Forelimb muscle (tissue), 1 donor: ENCODE results near the gene ZFYVE1. TPM values are rescaled to one million over a fixed set of nuclear protein-coding genes. Genes with fewer than 3 reads are reported as not detected.
"Not testable (repeated sequence)": the region's sequence is repeated elsewhere in the genome, so short reads cannot be mapped to it uniquely, and the experiment has no call there.

Experiments used
- DNase-seq: peaks from one replicate; pipeline ENCODE4 v3.0.0-alpha.2; 2013; ENCODE audit warnings: low read depth
- polyA plus RNA-seq: library from polyadenylated mRNA; unstranded; fragments of 120-200 nt; gene quantifications from one replicate; pipeline ENCODE4 v1.2.1, GENCODE V29; 2013; ENCODE audit not compliant: insufficient read length

The ZFYVE1 gene
- polyA plus RNA-seq, 1 donor = 13.9 TPM

DNA sequence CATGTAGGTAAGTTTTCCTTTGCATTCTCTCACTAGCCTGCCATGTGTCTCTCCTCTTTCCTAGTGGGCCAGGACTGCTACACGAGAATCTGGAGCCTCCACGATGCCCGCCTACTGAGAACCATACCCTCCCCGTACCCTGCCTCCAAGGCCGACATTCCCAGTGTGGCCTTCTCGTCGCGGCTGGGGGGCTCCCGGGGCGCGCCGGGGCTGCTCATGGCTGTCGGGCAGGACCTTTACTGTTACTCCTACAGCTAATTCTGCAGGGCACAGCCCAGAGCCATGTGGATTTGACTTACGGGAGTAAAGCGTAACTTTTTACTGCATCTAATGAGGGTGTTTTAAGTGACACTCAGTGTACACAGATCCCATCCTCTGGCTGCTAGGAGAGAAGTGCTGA lies 68.4 kb downstream of the ZFYVE1 start:
- DNase-seq = no peak

DNA sequence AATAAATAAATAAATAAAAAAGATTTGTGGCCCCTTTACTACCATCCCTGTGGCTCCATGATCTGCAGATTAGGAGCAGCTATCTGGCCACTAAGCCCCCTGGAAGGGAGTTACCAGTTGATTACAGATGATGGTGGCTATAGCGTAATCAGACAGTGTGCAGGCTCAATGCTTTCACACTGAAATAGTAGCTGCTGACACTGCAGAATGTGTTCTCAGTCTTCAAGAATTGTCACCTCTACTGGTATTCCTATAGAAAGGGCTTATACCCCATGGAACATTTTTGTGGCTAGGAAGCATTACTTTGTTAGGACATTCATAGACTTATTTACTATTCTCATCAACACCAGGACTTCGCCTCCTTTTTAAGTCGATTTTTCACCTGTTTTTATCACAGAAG lies 69.7 kb downstream of the ZFYVE1 start:
- no peak for DNase-seq

DNA sequence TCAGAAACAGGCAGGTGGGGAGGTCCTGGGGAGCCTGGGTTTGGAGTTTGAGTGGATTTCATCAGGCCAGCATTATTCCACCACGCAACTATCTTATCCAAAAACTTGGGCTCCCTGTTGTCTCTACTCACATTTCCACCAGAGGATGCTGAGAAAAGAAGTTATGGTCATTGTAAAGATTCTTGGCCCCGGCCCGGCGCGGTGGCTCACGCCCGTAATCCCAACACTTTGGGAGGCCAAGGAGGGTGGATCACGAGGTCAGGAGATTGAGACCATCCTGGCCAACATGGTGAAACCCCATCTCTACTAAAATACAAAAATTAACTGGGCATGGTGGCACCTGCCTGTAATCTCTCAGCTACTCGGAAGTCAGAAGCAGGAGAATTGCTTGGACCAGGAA lies 70.2 kb downstream of the ZFYVE1 start:
- DNase-seq = not testable (repeated sequence)

DNA sequence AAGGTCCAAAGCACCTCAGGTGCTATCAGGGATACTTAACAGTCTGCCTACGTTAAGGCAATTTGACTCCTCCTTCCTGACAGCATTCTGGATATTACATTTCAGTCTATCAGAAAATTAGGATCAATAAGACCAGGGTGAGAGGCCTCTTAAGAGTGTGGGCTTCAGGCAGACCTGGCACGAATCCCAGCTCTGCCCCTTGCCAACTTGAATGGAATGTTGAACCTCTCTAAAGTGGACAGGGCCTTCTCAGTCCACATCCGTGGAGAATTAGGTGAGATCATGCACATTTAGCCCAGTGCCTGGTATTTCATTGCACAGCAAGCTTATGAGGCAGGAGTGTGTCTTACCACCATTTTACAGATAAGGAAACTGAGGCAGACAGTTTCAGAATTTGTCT lies 74.7 kb downstream of the ZFYVE1 start:
- DNase-seq = no peak

DNA sequence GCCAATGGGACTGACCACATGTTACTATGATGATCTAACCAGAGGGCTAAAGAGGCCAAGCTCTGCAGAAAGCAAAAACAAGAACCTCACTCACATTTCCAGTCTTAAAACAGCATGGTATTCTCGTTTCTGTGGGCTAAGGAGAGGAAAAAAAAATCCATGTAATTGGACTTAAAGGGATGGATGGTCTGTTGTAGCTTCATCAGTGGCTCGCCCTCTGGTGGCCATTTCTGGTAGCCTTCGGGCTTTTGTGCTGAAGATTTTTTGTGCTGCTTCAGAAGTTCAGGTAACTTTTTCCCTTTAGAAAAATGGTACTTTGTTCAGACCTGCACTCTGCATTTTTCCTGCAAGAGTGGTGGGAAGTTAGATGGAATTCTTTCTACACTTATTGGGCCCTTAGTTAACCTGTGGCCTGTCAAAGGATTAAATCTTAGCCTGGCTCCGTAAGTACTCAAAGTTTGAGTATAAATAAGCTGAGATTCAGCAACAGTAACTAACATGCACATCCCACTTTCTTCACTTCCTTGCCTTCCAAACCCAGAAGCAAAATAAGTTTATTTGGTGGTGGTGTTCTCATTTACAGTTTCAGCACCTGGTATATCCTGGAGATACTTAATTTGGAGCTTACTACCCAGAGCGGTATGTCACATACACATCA lies 78.3 kb downstream of the ZFYVE1 start:
- DNase-seq = no peak

DNA sequence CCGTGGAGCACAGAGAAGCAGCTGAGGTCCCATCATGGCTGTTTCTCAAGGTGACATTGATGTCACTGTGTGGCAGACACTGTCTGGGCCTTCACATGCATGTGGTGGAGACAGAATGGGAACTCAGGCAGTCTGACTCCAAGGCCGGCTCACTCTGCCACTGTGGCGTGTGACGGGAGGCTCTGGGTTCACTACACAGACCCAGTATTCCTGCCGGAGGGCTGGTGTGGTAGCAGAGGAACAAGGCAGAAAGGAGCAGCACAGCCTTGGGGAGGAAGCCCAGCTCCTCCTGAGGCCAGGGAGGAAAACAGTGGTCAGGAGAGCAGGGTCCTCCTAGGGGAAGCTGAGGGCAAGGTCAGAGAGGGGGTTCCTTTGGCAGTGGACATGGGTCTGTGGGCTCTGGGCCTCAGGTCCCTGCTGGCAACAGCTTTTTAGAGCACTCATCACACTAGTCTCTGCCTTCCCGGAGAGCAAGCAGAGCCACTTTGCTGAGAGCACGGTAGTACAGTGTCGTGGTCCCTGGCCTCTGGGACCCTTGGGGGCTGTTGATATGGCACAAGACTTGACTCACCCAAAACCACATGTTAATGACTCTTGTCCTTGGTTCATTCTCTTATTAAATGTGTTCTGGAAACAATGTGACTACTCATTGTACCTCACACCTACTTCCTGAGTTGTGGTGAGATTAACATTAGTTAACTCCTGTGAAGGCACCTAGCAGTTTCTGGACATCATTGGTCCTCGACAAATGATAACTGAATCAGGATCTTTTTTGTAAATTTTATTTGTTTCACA lies 79.3 kb downstream of the ZFYVE1 start:
- no peak for DNase-seq

DNA sequence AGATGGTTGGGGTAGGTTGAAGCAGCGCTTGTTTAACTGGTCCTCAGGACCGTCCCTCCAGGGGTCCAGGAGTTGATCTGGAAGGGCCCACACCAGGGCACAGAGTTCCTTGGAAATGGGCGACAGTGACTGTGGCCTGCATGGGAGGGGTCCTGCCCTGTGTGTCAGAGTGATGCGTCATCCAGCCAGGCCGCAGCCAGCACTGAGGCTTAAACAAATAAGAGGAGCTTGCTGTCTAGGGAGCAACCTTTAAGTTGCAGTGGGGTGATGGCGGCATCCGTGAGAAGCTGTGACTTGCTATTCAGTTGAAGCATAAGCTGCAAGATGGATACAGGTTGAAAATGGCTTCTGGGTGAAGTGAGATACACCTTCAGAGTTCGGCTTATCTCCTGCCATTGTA lies 80.4 kb downstream of the ZFYVE1 start:
- DNase-seq = no peak

DNA sequence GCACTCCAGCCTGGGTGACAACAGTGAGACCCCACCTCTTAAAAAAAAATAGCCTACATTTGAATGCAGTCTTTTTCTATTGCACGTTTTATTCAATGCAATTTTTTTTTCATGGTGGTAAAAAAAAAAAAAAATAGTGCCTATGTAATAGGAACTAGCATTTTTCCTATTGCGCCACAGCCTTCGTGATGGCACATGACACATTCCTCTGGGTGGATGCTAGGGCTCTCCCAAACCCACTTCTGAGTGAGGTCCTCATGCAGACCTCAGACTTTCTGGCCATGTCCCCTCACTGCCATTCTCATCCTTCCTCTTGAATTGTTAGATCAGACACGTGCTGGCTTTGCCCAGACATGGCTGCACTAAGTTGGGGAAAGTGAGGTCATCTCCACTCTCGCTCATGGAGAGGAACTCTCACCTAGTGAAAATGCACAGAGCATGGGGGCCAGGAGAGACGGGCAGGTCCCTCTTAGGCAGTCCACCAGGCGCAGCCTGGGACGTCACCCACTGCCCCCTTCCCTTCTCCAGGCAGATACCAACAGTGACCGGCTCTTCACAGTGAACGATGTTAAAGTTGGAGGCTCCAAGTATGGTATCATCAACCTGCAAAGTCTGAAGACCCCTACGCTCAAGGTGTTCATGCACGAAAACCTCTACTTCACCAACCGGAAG lies 81.4 kb downstream of the ZFYVE1 start:
- no peak for DNase-seq

DNA sequence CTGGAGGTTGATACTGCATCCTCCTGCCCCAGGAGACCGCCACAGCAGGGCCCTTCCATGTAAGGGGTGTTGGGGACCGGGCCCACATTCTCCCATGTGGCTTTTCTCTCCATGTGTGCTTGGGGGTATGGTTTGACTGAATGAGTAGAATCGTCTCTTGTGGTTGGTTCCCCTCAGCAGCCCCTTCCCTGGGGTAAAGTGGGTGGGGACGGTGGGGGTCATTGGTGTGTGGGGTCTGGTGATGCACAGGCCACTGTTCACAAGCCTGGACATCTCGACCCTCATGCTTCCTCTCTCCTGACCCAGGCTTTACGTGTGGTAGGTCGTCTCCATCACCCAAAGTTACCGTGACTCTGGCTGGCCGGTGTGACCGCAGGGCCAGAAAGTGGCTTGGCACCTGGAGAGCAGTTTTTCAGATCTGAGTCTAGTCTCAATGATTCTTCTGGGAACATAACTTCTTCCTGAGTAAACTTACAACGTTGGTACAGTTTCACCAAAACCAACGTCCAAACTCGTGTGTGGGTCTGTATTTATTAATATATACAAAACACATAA lies 83.0 kb downstream of the ZFYVE1 start:
- no peak for DNase-seq

DNA sequence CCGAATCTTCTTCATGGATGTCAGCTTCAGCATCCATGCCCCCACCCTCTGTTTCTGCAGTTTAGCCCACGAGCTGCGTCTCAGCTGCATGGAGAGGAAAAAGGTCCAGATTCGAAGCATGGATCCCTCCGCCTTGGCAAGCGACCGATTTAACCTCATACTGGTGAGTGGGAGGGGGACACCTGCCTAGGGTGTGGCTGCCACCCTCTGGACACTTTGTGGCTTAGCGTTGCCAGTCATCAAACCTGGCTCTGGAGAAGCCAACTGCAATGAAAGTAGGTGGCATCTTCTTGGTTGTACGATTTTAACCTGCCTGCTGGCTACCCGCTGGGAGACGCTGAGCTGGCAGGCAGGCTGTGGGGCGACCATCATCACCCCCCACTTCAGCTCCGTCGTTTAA lies 84.0 kb downstream of the ZFYVE1 start:
- no peak for DNase-seq

DNA sequence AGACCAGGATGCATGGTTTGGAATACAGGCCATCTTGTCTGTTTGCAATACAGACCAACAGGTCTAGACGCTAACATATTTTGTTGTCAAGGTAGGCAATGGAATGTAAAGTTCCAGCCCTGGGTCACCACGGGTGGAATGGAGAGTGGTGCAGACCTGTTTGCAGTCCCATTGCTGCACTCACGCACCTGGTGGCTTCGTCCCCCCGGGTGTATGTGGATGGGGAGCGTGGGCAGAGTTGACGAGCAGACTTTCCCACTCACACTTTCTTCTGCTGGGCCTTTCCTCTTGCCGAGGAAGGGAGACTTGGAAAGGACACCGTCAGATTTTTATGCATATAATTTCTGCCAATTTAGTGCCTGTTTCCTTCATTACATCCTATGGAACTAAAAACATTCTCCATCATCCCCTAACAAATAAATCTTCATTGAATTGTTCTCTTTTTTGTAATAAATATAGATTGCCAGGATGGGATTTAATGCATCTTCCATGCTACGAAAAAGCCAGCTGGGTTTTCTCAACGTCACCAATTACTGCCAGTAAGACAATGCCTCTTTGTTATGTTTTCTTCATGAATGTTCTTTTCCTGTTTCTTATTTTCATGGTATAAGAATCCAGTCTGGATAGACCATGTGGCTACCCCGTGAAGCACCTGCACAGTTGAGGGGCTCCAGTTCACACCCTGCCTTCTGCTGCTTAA lies 85.5 kb downstream of the ZFYVE1 start:
- no peak for DNase-seq

DNA sequence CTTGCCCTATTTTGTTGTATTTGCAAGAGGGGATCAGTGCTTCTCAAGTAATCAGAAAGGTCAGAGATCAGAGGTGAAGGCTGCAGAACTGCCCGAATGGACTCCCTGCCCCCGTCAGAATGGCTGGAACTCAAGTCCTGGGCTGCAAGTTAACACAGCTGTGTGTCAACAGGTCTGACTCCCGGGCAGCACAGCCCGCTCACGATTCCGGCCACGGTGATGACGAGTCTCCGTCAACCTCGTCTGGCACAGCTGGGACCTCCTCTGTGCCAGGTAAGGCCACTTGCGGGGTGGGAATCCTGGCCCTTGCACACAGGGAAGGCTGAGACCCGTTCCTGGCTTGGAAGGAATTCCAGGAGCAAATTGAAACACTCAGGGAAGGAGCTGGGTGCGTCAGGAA lies 87.3 kb downstream of the ZFYVE1 start:
- DNase-seq = no peak

DNA sequence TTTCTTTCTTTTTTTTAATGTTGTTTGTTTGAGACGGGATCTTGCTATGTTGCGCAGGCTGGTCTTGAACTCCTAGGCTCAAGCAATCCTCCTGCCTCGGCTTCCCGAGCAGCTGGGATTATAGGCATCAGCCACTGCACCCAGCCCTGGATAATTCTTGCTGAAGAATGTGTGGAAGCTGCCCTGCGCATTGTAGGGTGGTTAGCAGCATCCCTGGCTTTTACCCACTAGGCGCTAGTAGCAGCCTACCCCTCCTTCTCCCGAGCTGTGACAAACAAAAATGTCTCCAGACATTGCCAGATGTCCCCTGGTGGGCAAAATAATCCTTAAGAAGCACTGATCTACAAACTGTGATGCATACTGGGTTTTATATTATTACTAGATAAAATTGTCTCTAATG lies 94.0 kb downstream of the ZFYVE1 start:
- no peak for DNase-seq

DNA sequence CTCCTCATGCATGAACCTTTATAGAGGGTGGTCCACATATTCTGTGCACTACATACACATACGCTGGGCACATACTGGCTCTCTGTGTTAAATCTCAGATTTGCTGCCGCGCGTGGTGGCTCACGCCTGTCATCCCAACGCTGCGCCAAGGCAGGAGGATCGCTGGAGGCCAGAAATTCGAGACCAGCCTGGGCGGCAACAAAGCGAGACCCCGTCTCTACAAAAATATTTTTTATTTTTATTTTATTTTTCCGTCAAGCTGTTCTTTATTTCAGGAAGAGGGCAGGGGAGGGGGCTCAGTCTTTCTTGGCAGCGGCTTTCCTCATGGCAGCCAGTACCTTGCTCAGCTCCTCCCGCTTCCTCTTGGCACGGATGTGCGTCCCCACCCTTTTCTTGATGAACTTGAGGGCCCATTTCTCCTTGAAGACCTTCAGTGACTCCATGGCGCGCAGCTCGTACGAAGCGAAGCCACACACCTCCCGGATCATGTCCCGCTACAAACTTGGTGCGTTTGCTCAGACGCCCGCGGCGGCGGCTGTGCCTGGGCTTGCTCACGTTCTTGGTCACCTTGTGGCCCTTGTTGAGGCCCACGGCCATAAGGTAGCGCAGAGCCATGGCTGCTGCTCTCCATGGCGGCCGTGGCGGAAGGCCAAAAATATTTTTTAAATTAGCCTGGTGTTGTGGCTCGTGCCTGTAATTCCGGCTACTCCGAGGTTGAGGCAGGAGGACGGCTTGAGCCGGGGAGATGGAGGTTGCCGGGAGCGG lies 97.4 kb downstream of the ZFYVE1 start:
- DNase-seq = no peak

DNA sequence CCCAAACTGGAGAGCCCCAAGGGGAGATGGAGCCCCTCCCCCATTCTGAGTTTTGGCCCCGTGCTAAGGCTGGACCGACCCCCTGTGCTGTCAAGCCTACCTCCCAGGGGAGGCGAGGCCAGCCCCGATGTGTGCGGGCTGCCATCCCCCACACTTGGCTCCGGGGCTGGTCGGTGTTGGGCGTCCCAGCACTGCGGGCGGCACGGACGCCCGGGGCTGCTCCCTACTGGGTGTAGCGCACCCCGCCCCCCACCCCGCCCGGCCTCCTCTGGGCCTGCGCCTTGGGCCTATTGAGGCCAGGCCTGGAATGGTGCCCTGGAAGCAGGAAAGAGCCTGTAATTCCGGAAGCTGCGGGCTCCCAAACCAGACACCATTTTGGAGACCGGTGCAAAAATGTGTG lies 98.0 kb downstream of the ZFYVE1 start:
- no peak for DNase-seq

DNA sequence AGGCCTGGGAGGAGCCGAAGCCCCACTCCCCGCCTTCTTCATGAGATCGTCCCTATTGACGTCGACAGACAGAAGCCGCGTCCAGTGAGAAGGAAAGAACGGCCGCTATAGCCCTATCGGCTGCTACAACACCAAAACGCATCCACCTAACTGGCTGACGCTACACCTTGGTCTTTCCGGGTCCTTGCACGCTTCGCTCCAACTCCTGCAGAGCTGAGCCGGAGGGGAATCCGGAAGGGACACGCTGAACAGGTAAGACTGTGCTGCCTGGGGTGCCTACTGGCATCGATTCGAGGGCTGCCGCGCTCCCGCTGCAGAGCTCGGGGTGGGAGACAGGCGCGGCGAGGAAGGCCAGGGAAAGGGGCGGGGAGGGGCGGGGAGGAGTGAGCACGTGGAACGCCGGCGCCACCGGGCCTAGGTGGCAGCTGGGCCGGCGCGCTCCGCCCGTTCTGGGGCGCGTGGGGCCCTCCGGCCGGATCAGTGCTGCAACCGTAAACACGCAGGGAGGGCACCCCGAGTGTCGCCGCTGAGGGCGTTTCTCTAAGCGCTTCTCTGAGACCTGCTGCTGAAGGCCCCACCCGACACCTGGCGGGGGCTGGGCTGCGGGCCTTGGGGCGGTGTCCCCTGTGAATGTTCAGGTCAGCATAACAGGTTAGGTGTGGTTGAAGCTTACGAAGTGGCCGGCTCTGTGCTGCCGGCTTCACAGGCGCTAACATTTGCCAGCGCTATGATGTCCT lies 100.4 kb downstream of the ZFYVE1 start, which contains the start of gene DCAF4:
Gene DCAF4 (plus strand): TSS at position 173 of the 737 bp plus-strand sequence. CDS start 11,515 bp downstream, outside the sequence.
- peak; percentile 96 for DNase-seq

DNA sequence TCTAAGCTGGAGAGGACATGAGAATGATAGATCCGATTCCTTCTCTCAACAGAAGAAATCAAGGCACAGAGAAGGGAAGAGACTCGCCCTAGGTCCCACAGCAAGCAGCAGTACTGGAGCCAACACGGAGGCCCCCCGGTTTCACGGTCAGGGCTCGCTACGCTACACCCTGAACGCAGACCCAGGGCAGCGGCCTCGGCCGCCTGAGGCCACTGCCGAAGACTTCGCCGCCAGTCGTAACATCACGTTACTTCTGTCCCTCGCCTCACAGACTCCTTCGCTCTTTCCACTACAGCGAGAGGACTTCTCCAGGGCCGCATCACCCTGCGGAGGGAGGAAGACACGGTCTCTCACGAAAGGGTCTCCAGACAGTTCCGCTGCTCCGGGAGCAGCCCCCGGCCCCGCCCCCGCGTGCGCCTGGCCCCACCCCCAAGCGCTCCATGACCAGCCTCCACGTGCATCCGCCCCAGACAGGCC lies 101.1 kb downstream of the ZFYVE1 start:
- no peak for DNase-seq

DNA sequence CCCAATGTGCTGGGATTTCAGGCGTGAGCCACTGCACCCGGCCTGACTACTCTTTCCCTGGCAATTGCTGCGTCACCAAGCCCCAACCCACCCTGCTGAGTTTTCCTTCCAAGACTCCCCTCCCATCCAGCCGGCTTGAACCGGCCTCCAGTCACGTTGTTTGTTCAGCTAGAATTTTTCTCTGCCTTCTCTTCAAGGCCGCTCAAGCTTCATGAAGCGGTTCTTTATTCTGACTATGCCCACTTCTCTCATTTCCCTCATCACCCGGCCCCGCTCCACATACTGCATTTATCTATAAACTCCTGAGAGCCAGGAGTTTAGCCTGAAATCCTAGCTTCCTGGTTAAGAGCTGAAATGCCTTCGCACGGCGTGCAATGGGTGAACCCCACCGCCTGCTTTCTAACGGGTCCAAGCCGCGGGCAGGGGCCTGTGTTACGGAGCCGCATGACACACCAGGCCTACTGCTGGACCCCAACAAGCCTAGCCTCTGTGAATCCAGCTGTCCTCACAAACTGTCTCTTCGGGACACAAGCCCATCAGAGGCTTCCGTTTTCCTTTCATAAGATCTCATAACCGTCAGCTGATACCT lies 101.6 kb downstream of the ZFYVE1 start:
- no peak for DNase-seq

DNA sequence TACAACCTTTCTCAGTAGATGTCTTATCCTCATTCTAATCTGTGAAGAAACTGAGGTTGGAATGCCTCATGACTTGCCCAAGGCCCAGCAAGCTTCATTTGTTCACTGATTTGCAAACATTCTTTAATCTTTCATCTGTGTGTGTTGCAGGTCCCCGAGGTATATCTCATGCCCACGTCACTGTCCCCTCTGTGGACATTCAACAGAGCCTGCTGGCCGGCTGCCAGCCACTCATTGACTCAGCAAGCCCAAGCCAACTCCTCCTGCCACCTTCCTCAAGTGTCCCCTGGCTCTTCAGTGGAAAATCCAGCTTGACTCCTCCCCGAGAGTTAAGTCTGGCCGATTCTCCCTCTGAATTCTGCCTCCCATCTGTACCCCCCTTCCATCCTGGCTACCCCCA lies 102.6 kb downstream of the ZFYVE1 start:
- no peak for DNase-seq

DNA sequence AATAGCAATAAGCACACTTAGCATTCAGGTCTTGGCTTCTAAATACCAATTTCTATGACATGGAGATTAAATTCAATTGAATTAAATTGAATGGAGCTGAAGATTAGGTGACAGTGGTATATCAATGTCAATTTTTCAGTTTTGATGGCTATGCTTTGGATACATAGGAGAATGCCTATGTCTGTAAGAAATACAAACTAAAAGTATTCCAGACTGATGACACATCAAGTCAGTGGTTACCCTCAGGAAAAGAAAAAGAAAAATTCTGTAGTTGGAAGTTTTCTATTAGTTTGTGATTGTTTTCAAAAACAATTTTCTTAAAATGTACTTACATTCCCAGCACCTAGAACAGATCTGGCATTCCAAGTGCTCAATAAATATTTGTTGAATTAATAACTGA lies 105.5 kb downstream of the ZFYVE1 start:
- DNase-seq = no peak
